Breast epithelium (tissue), 4 donors: ENCODE measurements around the gene NEUROD4. TPM values are rescaled to one million over a fixed set of nuclear protein-coding genes. Genes with fewer than 3 reads are reported as not detected.

ENCODE experiments used
- DNase-seq, 2 donors: peaks; one replicate each; pipeline ENCODE4 v3.0.0-alpha.2; 2019; ENCODE audit warnings: low spot score in 2 of 2
- H3K27ac ChIP-seq, 2 donors: fragments of 200-600 bp; sonication (generic) in 1 of 2; one replicate each; pipeline ENCODE4 v1.5.1; 2016 to 2019; ENCODE audit warnings: mild to moderate bottlenecking in 1 of 2
- H3K27me3 ChIP-seq, 2 donors: fragments of 200-600 bp; sonication (generic) in 1 of 2; one replicate each; pipeline versions ENCODE4 v1.5.1 to v1.6.0; 2017 to 2019; ENCODE audit warnings: control low read depth in 1 of 2, mild to moderate bottlenecking in 1 of 2
- H3K36me3 ChIP-seq: fragments of 200-600 bp; one replicate; pipeline ENCODE4 v1.5.1; 2019
- H3K4me1 ChIP-seq, 2 donors: fragments of 200-600 bp; sonication (generic); one replicate each; pipeline ENCODE4 v1.5.1; 2016 to 2019; ENCODE audit warnings: control low read depth in 1 of 2
- H3K4me3 ChIP-seq, 3 donors: fragments of 200-600 bp; sonication (generic); 1 replicate in 2 of 3; 2 replicates in 1 of 3; pipeline ENCODE4 v1.5.1; 2016 to 2019; ENCODE audit warnings: mild to moderate bottlenecking in 3 of 3, moderate library complexity in 2 of 3
- H3K9me3 ChIP-seq, 2 donors: fragments of 200-600 bp; sonication (generic) in 1 of 2; one replicate each; pipeline ENCODE4 v1.5.1; 2016 to 2019; ENCODE audit warnings: control low read depth in 1 of 2
- POLR2A ChIP-seq: fragments of 450-650 bp; IDR thresholded peaks from one replicate; pipeline ENCODE4 v1.6.1; 2016; ENCODE audit warnings: antibody characterized with exemption, mild to moderate bottlenecking, moderate library complexity
- POLR2AphosphoS5 ChIP-seq, 3 donors: sonication (generic); formaldehyde crosslinking; IDR thresholded peaks; one replicate each; pipeline ENCODE4 v1.6.1; 2017; ENCODE audit warnings: antibody characterized with exemption in 3 of 3
- intact Hi-C: fragments of 100-400 bp; cut with DNase I; formaldehyde crosslinking; loops from one replicate; pipeline ENCODE4 v1.15.1; 2023; ENCODE audit warnings: low total_unique reads
- total RNA-seq, 3 donors: library from RNA; depleted of rRNA; stranded (reverse); fragments of >200 nt; gene quantifications; one replicate each; pipeline ENCODE4 v1.1.0, GENCODE V29; 2016
- TF ChIP-seq, protein P1 (sequence below), 3 donors: fragments of 450-650 bp; IDR thresholded peaks; one replicate each; pipeline ENCODE4 v1.5.1; 2016 to 2017; ENCODE audit warnings: antibody characterized with exemption in 3 of 3, mild to moderate bottlenecking in 3 of 3, moderate library complexity in 3 of 3

The NEUROD4 gene
- total RNA-seq, 3 donors from 2014 or later = not detected

GRCh38 chr12:55037351-55037987 is 17.7 kb downstream of the NEUROD4 start:
- intact Hi-C loops = no loop called here
- DNase-seq = no peak

DNA sequence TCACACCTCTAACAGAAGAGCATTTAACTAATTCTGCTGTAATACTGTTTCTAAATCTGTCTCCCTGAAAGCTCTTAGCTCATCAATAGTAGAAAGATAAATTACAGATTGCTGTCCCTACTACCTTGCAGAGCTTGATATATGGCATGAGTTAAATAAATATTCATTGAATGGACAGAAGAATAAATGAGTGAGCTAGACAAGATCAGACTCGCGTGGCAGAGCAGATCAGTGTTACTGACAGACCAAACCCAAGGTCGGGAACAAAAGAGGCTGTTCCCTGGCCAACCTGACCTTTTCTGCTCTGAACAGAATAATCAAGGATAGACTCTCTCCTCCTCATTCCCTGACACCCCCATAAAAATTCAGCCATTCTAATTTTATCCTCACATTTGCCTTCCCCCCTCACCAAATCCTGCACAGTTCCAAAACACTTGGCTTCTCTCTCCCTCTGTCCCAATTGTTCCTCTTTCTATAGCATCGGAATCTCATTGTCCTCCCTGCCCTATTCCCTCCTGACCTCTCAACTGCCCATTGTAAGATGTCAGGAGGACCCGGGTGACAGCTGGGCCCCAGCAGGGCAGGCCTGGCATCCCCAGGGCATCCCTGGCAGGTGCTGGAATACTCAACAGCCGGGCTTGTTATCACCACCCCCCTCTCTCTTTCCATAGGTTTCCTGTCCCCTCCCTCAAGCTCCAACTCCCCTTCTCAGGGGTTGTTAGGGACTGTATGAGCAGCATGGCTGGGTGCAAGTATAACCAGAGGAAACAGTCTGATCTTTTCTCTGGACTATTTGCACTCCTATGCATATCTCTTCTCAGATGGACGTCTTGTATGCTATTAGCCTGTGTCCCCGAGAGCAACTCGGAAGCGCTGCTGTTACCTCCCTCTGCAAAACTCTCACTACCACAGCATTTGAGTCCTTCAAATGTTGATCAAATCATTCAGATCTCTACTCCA is 19.9 kb downstream of the NEUROD4 start:
- TF ChIP-seq POLR2AphosphoS5 (IDR thresholded peaks at IDR 0.05) (no peak), POLR2A (no peak)
- TF ChIP-seq, protein P1, sequence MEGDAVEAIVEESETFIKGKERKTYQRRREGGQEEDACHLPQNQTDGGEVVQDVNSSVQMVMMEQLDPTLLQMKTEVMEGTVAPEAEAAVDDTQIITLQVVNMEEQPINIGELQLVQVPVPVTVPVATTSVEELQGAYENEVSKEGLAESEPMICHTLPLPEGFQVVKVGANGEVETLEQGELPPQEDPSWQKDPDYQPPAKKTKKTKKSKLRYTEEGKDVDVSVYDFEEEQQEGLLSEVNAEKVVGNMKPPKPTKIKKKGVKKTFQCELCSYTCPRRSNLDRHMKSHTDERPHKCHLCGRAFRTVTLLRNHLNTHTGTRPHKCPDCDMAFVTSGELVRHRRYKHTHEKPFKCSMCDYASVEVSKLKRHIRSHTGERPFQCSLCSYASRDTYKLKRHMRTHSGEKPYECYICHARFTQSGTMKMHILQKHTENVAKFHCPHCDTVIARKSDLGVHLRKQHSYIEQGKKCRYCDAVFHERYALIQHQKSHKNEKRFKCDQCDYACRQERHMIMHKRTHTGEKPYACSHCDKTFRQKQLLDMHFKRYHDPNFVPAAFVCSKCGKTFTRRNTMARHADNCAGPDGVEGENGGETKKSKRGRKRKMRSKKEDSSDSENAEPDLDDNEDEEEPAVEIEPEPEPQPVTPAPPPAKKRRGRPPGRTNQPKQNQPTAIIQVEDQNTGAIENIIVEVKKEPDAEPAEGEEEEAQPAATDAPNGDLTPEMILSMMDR (IDR thresholded peaks at IDR 0.05) = no peak
- no peaks in the 10 kb centered on the region for H3K9me3 ChIP-seq
- no peak for DNase-seq
- no peaks in the 10 kb centered on the region for H3K36me3 ChIP-seq
- H3K4me1 ChIP-seq = no peaks in the 10 kb centered on the region
- intact Hi-C loops = no loop called here
- H3K4me3 ChIP-seq = no peak overlapping the region
- no peak overlapping the region for H3K27ac ChIP-seq
- peaks cover 0 to 12% of the 10 kb centered on the region in 2 donors for H3K27me3 ChIP-seq

More at GRCh38 chr12:55037351-55037987, 17.7 kb downstream of the NEUROD4 start:
- Histone ChIP-seq H3K27me3 (peaks cover 0 to 19% of the 10 kb centered on the region in 2 donors), H3K36me3 (no peaks in the 10 kb centered on the region), H3K27ac (no peak overlapping the region), H3K4me3 (no peak overlapping the region), H3K9me3 (no peaks in the 10 kb centered on the region), H3K4me1 (no peaks in the 10 kb centered on the region)
- TF ChIP-seq POLR2A (no peak), POLR2AphosphoS5 (IDR thresholded peaks at IDR 0.05) (no peak)
- TF ChIP-seq, protein P1 (IDR thresholded peaks at IDR 0.05) = no peak

GRCh38 chr12:55041345-55042055 is 21.7 kb downstream of the NEUROD4 start:
- no peak for DNase-seq
- H3K27ac ChIP-seq = no peak overlapping the region
- TF ChIP-seq POLR2A (no peak), POLR2AphosphoS5 (IDR thresholded peaks at IDR 0.05) (no peak)
- TF ChIP-seq, protein P1 (IDR thresholded peaks at IDR 0.05) = no peak
- intact Hi-C loops = no loop called here
- H3K4me1 ChIP-seq = no peaks in the 10 kb centered on the region
- no peaks in the 10 kb centered on the region for H3K9me3 ChIP-seq
- peaks cover 0 to 12% of the 10 kb centered on the region in 2 donors for H3K27me3 ChIP-seq
- H3K36me3 ChIP-seq = no peaks in the 10 kb centered on the region
- H3K4me3 ChIP-seq = no peak overlapping the region

DNA sequence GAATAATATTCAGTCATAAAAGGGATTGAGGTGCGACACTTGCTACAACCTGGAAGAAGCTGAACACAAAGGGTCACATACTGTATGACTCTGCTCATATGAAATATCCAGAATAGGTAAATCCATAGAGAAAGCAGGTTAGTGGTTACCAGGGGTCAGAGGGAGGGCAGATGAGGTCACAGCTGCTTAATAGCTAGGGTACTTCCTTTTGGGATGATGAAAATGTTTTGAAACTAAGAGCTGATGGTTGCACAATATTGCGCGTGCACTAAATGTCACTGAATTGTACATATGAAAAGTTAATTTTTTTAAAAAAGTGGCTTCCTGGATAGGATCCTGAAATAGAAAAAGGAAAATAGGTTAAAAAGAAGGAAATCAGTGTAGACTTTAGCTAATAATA is 23.8 kb downstream of the NEUROD4 start:
- DNase-seq = no peak
- H3K27me3 ChIP-seq = peaks cover 0 to 12% of the 10 kb centered on the region in 2 donors
- no peak overlapping the region for H3K27ac ChIP-seq
- intact Hi-C loops = no loop called here
- TF ChIP-seq POLR2AphosphoS5 (IDR thresholded peaks at IDR 0.05) = no peak
- no peak for TF ChIP-seq POLR2A
- TF ChIP-seq, protein P1 (IDR thresholded peaks at IDR 0.05) = no peak
- H3K4me1 ChIP-seq = no peaks in the 10 kb centered on the region
- H3K4me3 ChIP-seq = no peak overlapping the region
- H3K9me3 ChIP-seq = no peaks in the 10 kb centered on the region
- no peaks in the 10 kb centered on the region for H3K36me3 ChIP-seq
